Astrocyte (in vitro differentiated cells and primary cell): ENCODE data around the gene CHST11. TPM values are rescaled to one million over a fixed set of nuclear protein-coding genes. Genes with fewer than 3 reads are reported as not detected.

ENCODE experiments used
- DNase-seq: peaks from one replicate; pipeline ENCODE4 v3.0.0-alpha.2; 2010; ENCODE audit warnings: low read depth
- FAIRE-seq: peaks from 2 replicates; lab custom pipeline; 2011; peaks lifted over from hg19 to GRCh38; lab: Jason Lieb, UNC
- H2AFZ ChIP-seq: 2 replicates; pipeline ENCODE4 v1.6.0; 2012; ENCODE audit warnings: low read depth, low read length, inconsistent platforms
- H3K27ac ChIP-seq: 2 replicates; pipeline ENCODE4 v1.5.1; 2011; ENCODE audit warnings: low read depth, low read length, inconsistent platforms
- H3K27me3 ChIP-seq: 2 replicates; pipeline ENCODE4 v1.6.0; 2011; ENCODE audit warnings: low read length, inconsistent platforms; ENCODE audit not compliant: insufficient read depth
- H3K36me3 ChIP-seq: 2 replicates; pipeline ENCODE4 v1.5.1; 2011; ENCODE audit warnings: low read length, inconsistent platforms; ENCODE audit not compliant: insufficient read depth
- H3K4me1 ChIP-seq: 2 replicates; pipeline ENCODE4 v1.5.1; 2011; ENCODE audit warnings: low read length, inconsistent platforms; ENCODE audit not compliant: insufficient read depth
- H3K4me2 ChIP-seq: 2 replicates; pipeline ENCODE4 v1.6.0; 2012; ENCODE audit warnings: low read length, inconsistent platforms
- H3K4me3 ChIP-seq: 2 replicates; pipeline ENCODE4 v1.5.1; 2011; ENCODE audit warnings: low read depth, mild to moderate bottlenecking, low read length, inconsistent platforms; ENCODE audit not compliant: insufficient read depth
- H3K79me2 ChIP-seq: 2 replicates; pipeline ENCODE4 v1.6.0; 2012; ENCODE audit warnings: mild to moderate bottlenecking, low read length, inconsistent platforms; ENCODE audit not compliant: insufficient read depth
- H3K9ac ChIP-seq: 2 replicates; pipeline ENCODE4 v1.6.0; 2012; ENCODE audit warnings: mild to moderate bottlenecking, low read length, inconsistent platforms
- H3K9me3 ChIP-seq: 2 replicates; pipeline ENCODE4 v1.5.1; 2012; ENCODE audit warnings: low read depth, mild to moderate bottlenecking, low read length, inconsistent platforms; ENCODE audit not compliant: insufficient read depth
- H4K20me1 ChIP-seq: 2 replicates; pipeline ENCODE4 v1.6.0; 2012; ENCODE audit warnings: low read length, inconsistent platforms; ENCODE audit not compliant: insufficient read depth
- H3K27ac Mint-ChIP-seq: one replicate; pipeline ENCODE4 v1.8.0; 2021; ENCODE audit warnings: mild to moderate bottlenecking, mixed read lengths; ENCODE audit not compliant: unreplicated experiment
- H3K27me3 Mint-ChIP-seq: one replicate; pipeline ENCODE4 v1.8.0; 2021; ENCODE audit warnings: low read depth, mixed read lengths; ENCODE audit not compliant: unreplicated experiment
- H3K36me3 Mint-ChIP-seq: one replicate; pipeline ENCODE4 v1.8.0; 2021; ENCODE audit warnings: low read depth, mixed read lengths; ENCODE audit not compliant: unreplicated experiment
- H3K4me1 Mint-ChIP-seq: one replicate; pipeline ENCODE4 v1.8.0; 2021; ENCODE audit warnings: low read depth, mixed read lengths; ENCODE audit not compliant: unreplicated experiment
- H3K4me3 Mint-ChIP-seq: one replicate; pipeline ENCODE4 v1.8.0; 2021; ENCODE audit warnings: mild to moderate bottlenecking, moderate library complexity, mixed read lengths; ENCODE audit not compliant: unreplicated experiment
- H3K9me3 Mint-ChIP-seq: one replicate; pipeline ENCODE4 v1.8.0; 2021; ENCODE audit warnings: mild to moderate bottlenecking, mixed read lengths; ENCODE audit not compliant: unreplicated experiment
- EZH2 ChIP-seq: IDR thresholded peaks from 2 replicates; pipeline ENCODE4 v1.6.1; 2012; ENCODE audit warnings: mild to moderate bottlenecking, low read length, inconsistent platforms; ENCODE audit not compliant: insufficient read depth
- total RNA-seq: library from RNA; stranded (reverse); gene quantifications from 2 replicates; pipeline ENCODE4 v1.2.1, GENCODE V29; 2021
- TF ChIP-seq, protein P1 (sequence below): IDR thresholded peaks from 2 replicates; pipeline ENCODE4 v1.5.1; 2011; ENCODE audit warnings: low read depth, mild to moderate bottlenecking, inconsistent platforms, low read length, moderate library complexity; ENCODE audit not compliant: insufficient read depth

CHST11 gene
- total RNA-seq, 1 donor from 2014 or later, result 30.2 TPM

DNA sequence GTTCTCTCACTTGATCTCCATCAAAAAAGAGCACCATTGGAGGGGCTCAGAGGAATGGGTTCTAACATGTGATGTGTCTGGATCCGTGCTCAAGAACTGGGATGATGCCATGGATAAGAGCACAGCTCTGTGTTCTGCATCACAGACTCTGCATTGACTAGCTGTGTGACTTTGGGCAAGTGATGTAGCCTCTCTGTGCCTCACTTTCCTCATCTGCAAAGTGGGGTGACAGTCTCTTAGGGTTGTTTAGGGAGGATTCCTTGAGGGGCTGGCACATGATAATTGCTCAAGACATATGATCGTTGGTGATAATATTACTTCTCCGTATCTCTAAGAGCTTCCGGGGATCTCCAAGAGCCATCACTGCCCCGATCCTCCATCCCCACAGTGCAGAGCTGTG, 202.3 kb downstream of the CHST11 start:
- no peaks in the 10 kb centered on the region for H3K27me3 Mint-ChIP-seq
- Histone ChIP-seq H3K9ac (no peak overlapping the region), H3K4me3 (no peak overlapping the region), H3K36me3 (no peaks in the 10 kb centered on the region), H3K4me1 (no peaks in the 10 kb centered on the region), H4K20me1 (peaks cover 68% of the 10 kb centered on the region), H3K79me2 (peaks cover 3% of the 10 kb centered on the region), H3K9me3 (no peaks in the 10 kb centered on the region), H3K27me3 (no peaks in the 10 kb centered on the region), H3K27ac (no peak overlapping the region), H2AFZ (no peak overlapping the region), H3K4me2 (no peak overlapping the region)
- no peak for DNase-seq
- no peak for TF ChIP-seq EZH2
- TF ChIP-seq, protein P1, sequence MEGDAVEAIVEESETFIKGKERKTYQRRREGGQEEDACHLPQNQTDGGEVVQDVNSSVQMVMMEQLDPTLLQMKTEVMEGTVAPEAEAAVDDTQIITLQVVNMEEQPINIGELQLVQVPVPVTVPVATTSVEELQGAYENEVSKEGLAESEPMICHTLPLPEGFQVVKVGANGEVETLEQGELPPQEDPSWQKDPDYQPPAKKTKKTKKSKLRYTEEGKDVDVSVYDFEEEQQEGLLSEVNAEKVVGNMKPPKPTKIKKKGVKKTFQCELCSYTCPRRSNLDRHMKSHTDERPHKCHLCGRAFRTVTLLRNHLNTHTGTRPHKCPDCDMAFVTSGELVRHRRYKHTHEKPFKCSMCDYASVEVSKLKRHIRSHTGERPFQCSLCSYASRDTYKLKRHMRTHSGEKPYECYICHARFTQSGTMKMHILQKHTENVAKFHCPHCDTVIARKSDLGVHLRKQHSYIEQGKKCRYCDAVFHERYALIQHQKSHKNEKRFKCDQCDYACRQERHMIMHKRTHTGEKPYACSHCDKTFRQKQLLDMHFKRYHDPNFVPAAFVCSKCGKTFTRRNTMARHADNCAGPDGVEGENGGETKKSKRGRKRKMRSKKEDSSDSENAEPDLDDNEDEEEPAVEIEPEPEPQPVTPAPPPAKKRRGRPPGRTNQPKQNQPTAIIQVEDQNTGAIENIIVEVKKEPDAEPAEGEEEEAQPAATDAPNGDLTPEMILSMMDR, result no peak
- H3K27ac Mint-ChIP-seq, result no peak overlapping the region
- no peak for FAIRE-seq
- H3K9me3 Mint-ChIP-seq, result no peaks in the 10 kb centered on the region
- no peak overlapping the region for H3K4me3 Mint-ChIP-seq
- peaks cover 9% of the 10 kb centered on the region for H3K4me1 Mint-ChIP-seq
- peaks cover 3% of the 10 kb centered on the region for H3K36me3 Mint-ChIP-seq

DNA sequence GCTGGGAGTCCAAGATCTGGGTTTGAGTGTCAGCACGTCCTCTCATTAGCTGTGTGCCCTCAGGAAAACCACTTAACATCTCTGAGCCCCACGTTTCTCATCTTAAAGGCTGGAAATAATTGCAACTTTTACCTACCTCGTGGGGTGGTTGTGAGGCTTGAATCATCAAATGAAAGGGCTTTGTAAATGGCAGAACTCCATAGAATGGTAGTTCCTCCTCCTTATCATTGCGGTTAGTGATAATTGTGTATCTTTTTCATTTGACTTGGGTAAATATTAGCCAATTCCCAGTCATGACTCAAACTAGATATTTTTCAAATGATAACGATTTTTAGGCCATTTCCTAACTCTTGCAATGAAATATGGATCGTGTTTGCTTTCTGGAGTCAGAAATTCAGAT, 205.5 kb downstream of the CHST11 start:
- Histone ChIP-seq H3K36me3 (no peaks in the 10 kb centered on the region), H2AFZ (no peak overlapping the region), H3K27ac (no peak overlapping the region), H3K4me2 (no peak overlapping the region), H3K4me3 (no peak overlapping the region), H3K9me3 (no peaks in the 10 kb centered on the region), H3K4me1 (no peaks in the 10 kb centered on the region), H3K79me2 (no peaks in the 10 kb centered on the region), H3K27me3 (no peaks in the 10 kb centered on the region), H3K9ac (no peak overlapping the region), H4K20me1 (peaks cover 50% of the 10 kb centered on the region)
- TF ChIP-seq, protein P1, result no peak
- TF ChIP-seq EZH2, result no peak
- no peak overlapping the region for H3K27ac Mint-ChIP-seq
- no peaks in the 10 kb centered on the region for H3K27me3 Mint-ChIP-seq
- H3K36me3 Mint-ChIP-seq, result peaks cover 3% of the 10 kb centered on the region
- H3K4me1 Mint-ChIP-seq, result no peaks in the 10 kb centered on the region
- H3K9me3 Mint-ChIP-seq, result no peaks in the 10 kb centered on the region
- FAIRE-seq, result no peak
- no peak overlapping the region for H3K4me3 Mint-ChIP-seq
- peak; percentile 46 for DNase-seq

DNA sequence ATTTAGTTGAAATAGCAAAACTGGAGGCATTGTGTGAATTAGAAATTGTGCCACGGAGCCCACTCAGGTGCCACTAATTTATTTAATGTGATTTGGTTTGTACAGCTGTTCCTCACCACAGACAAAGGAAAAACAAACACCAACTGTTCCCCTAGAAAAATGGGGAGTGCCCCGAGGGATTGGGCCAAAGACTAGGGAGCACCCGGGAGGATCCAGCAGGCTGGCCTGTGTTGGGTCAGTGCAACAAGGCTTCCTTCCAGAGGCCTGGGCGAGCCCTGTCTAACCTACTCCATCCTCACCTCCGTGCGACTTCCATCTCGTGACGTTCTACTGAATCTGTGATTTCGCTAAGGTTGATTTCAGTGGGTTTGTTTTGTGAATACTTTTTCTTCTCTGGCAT, 206.2 kb downstream of the CHST11 start:
- Mint-ChIP-seq H3K36me3 (peaks cover 3% of the 10 kb centered on the region), H3K9me3 (no peaks in the 10 kb centered on the region), H3K27ac (no peak overlapping the region), H3K27me3 (no peaks in the 10 kb centered on the region), H3K4me1 (no peaks in the 10 kb centered on the region), H3K4me3 (no peak overlapping the region)
- Histone ChIP-seq H3K9me3 (no peaks in the 10 kb centered on the region), H2AFZ (no peak overlapping the region), H3K27me3 (no peaks in the 10 kb centered on the region), H3K36me3 (no peaks in the 10 kb centered on the region), H3K27ac (no peak overlapping the region), H3K4me1 (no peaks in the 10 kb centered on the region), H3K4me2 (no peak overlapping the region), H3K9ac (no peak overlapping the region), H4K20me1 (peaks cover 50% of the 10 kb centered on the region), H3K4me3 (no peak overlapping the region), H3K79me2 (no peaks in the 10 kb centered on the region)
- TF ChIP-seq EZH2, result no peak
- TF ChIP-seq, protein P1, result no peak
- FAIRE-seq (no peak), DNase-seq (no peak)
